Neural progenitor cell (in vitro differentiated cells): ENCODE results near the gene MAP3K6.

Experiments
- EZH2 ChIP-seq: fragments of 200-600 bp; sonication (generic); IDR thresholded peaks from 2 replicates; pipeline ENCODE4 v1.6.1; 2017; ENCODE audit warnings: antibody characterized with exemption, mild to moderate bottlenecking, moderate library complexity
- EZH2phosphoT487 ChIP-seq: fragments of 200-600 bp; sonication (generic); IDR thresholded peaks from 2 replicates; pipeline ENCODE4 v1.6.1; 2017; ENCODE audit warnings: antibody characterized with exemption
- TF ChIP-seq, protein P1 (sequence below): fragments of 200-600 bp; sonication (generic); IDR thresholded peaks from 2 replicates; pipeline ENCODE4 v1.5.1; 2017; ENCODE audit warnings: antibody characterized with exemption, mild to moderate bottlenecking

DNA sequence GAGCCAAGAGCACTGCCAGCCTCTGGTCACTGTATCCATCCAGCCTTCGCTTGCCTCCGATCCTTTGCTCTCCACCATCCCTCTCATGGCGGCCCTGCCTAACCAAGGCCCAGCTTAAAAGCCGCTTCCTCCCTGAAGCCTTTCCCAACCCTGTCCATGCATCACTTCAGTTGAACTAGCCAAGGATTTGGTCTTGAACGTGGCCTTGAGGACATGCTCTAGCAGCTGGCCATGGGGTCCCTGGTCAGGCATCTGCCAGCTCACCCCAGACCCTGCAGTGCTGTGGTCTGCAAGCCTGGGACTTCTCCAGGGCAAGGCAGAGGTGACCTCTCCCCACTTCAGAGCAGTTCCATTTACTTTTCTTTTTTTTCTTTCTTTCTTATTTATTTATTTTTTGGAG lies 30.0 kb downstream of the MAP3K6 start:
- TF ChIP-seq, protein P1, sequence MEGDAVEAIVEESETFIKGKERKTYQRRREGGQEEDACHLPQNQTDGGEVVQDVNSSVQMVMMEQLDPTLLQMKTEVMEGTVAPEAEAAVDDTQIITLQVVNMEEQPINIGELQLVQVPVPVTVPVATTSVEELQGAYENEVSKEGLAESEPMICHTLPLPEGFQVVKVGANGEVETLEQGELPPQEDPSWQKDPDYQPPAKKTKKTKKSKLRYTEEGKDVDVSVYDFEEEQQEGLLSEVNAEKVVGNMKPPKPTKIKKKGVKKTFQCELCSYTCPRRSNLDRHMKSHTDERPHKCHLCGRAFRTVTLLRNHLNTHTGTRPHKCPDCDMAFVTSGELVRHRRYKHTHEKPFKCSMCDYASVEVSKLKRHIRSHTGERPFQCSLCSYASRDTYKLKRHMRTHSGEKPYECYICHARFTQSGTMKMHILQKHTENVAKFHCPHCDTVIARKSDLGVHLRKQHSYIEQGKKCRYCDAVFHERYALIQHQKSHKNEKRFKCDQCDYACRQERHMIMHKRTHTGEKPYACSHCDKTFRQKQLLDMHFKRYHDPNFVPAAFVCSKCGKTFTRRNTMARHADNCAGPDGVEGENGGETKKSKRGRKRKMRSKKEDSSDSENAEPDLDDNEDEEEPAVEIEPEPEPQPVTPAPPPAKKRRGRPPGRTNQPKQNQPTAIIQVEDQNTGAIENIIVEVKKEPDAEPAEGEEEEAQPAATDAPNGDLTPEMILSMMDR: no peak
- no peak for TF ChIP-seq EZH2
- TF ChIP-seq EZH2phosphoT487: no peak
